Coronary artery (tissue), 2 donors: Measurements from ENCODE around the gene ITGA2.

ENCODE experiments used
- DNase-seq: peaks from one replicate; pipeline ENCODE4 v3.0.0-alpha.2; 2017; ENCODE audit warnings: low spot score
- H3K27ac ChIP-seq, 2 donors: fragments of 200-600 bp; sonication (generic); one replicate each; pipeline ENCODE4 v1.5.1; 2016 to 2019
- H3K4me3 ChIP-seq: fragments of 200-600 bp; sonication (generic); 2 replicates; pipeline ENCODE4 v1.5.1; 2016; ENCODE audit warnings: mild to moderate bottlenecking, moderate library complexity
- CTCF ChIP-seq: fragments of 200-600 bp; sonication (generic); IDR thresholded peaks from one replicate; pipeline ENCODE4 v1.5.1; 2019; ENCODE audit warnings: antibody characterized with exemption

Gene ITGA2

DNA sequence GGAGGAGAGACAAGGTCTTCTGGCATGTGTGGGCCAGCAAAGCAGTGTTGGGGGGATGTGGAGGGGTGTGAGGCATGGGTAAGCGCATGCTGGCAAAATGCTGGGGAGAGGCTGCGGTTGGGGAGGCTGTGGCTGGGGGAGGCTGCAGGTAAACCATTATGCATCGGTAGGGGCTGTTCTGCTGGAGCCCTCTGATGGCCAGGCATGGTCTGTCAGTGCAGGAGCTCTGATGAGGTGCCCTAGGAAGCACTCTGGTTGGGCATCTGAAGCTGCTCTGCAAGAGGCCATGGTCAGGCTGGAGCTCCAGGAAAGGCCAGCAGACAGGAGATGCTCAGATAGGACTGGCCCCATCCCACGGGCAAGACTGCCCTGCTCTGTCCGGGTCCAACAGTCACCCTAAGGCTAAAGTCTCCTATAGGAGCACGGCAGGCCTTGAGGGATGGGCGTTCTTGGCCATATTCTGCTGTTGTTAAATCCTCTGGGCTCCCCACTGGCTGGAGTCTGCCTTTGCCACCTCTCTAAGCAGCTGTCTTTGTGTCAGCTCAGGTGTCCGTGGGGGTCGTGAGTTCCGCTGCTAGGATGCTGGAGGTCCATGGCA, 28.7 kb downstream of the ITGA2 start:
- no peak for TF ChIP-seq CTCF
- Histone ChIP-seq H3K4me3 (no peak overlapping the region), H3K27ac (no peak overlapping the region)
- no peak for DNase-seq

GRCh38 chr5:53019320-53019719, 30.2 kb downstream of the ITGA2 start:
- H3K4me3 ChIP-seq, result no peak overlapping the region
- no peak for TF ChIP-seq CTCF
- DNase-seq, result no peak
- no peak overlapping the region for H3K27ac ChIP-seq

DNA sequence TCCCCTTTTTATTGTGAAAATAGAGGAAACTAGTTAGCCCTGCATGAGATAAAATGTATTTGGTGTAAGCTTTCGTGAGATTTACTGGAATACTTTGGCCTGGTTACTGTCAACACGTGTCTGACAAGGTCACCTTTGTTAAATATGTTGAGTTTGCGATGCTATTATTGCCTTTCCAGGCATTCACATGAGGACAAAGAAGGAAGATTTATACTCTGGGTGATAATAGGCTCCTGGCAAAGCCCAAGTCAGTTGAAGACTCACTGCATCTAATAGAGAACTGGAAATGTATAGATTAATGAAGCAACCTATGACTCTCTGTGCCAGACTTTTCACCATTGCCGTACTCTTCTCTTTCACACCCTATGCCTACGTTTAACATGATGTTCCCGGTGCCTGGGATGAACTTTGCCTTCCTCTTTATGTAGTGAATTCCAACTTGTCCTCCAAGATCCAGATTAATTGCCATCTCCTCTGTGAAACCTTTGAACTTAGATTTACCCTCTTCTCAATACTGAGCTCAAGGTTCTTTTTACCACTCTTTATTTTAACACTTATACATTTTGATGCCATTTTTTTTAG, 33.9 kb downstream of the ITGA2 start:
- Histone ChIP-seq H3K27ac (no peak overlapping the region), H3K4me3 (no peak overlapping the region)
- no peak for DNase-seq
- TF ChIP-seq CTCF, result no peak

GRCh38 chr5:53023969-53024368, 34.8 kb downstream of the ITGA2 start:
- no peak overlapping the region for H3K27ac ChIP-seq
- TF ChIP-seq CTCF, result no peak
- DNase-seq, result no peak
- H3K4me3 ChIP-seq, result no peak overlapping the region

- H3K27ac ChIP-seq, result no peak overlapping the region
- DNase-seq, result no peak
- TF ChIP-seq CTCF, result no peak
- H3K4me3 ChIP-seq, result no peak overlapping the region
These were observed 35.4 kb downstream of the ITGA2 start for GRCh38 chr5:53024535-53024934.

DNA sequence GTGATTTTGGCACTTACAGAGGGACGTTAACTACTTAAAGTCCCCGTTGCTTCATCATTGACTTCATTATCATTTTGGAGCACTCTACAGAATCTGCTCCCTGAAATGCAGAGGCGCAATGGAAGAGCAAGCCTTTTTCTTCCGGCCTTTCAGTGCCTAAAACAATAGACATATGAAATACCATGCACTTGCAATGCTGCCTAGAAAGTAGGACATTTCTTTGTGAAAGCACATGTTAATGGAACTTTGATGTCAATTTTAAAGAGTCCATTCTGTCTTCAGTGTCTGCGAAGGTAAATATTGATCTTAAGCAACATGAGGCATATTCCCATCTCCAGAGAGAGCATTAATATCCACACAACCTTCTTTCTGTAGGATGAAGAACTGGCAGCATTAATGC, 36.3 kb downstream of the ITGA2 start:
- Histone ChIP-seq H3K27ac (no peak overlapping the region), H3K4me3 (no peak overlapping the region)
- TF ChIP-seq CTCF, result no peak
- no peak for DNase-seq

- no peak for DNase-seq
- H3K4me3 ChIP-seq, result no peak overlapping the region
- H3K27ac ChIP-seq, result no peak overlapping the region
- TF ChIP-seq CTCF, result no peak
These were observed 38.8 kb downstream of the ITGA2 start for GRCh38 chr5:53027913-53028312.
